HepG2 (cell line): ENCODE results near the gene SPAG9. TPM values are rescaled to one million over a fixed set of nuclear protein-coding genes. Genes with fewer than 3 reads are reported as not detected.
A peak's percentile ranks its signal among the peaks of the same experiment; 100 is the strongest.

ENCODE experiments used
- AFF4 ChIP-seq: sonication (generic); formaldehyde crosslinking; IDR thresholded peaks from 2 replicates; pipeline ENCODE4 v1.4.0; 2020; ENCODE audit warnings: missing genetic modification reagents
- AHDC1 ChIP-seq: sonication (generic); formaldehyde crosslinking; IDR thresholded peaks from 2 replicates; pipeline ENCODE4 v1.5.1; 2020; ENCODE audit warnings: mild to moderate bottlenecking, missing genetic modification reagents, borderline replicate concordance
- E2F2 ChIP-seq: sonication (generic); formaldehyde crosslinking; IDR thresholded peaks from 2 replicates; pipeline ENCODE4 v1.4.0; 2020; ENCODE audit warnings: missing genetic modification reagents, borderline replicate concordance
- ETS1 ChIP-seq: sonication (generic); formaldehyde crosslinking; IDR thresholded peaks from 2 replicates; pipeline ENCODE4 v1.4.0; 2020; ENCODE audit warnings: missing genetic modification reagents
- NFYB ChIP-seq: sonication (generic); formaldehyde crosslinking; IDR thresholded peaks from 2 replicates; pipeline ENCODE4 v1.4.0; 2020; ENCODE audit warnings: missing genetic modification reagents
- PREB ChIP-seq: sonication (generic); formaldehyde crosslinking; IDR thresholded peaks from 2 replicates; pipeline ENCODE4 v1.4.0; 2020; ENCODE audit warnings: missing genetic modification reagents
- RFXANK ChIP-seq: IDR thresholded peaks from 2 replicates; pipeline ENCODE4 v1.6.1; 2016
- ZNF281 ChIP-seq: sonication (generic); formaldehyde crosslinking; IDR thresholded peaks from 2 replicates; pipeline ENCODE4 v1.4.0; 2020; ENCODE audit warnings: missing genetic modification reagents, borderline replicate concordance
- ZNF30 ChIP-seq: sonication (generic); formaldehyde crosslinking; IDR thresholded peaks from 2 replicates; pipeline ENCODE4 v1.5.0; 2020; ENCODE audit warnings: mild to moderate bottlenecking, missing genetic modification reagents
- ZNF350 ChIP-seq: sonication (generic); formaldehyde crosslinking; IDR thresholded peaks from 2 replicates; pipeline ENCODE4 v1.4.0; 2020; ENCODE audit warnings: mild to moderate bottlenecking, low read depth, missing genetic modification reagents, borderline replicate concordance
- ZNF432 ChIP-seq: sonication (generic); formaldehyde crosslinking; IDR thresholded peaks from 2 replicates; pipeline ENCODE4 v1.5.0; 2020; ENCODE audit warnings: missing genetic modification reagents, mild to moderate bottlenecking, borderline replicate concordance
- ZNF543 ChIP-seq: sonication (generic); formaldehyde crosslinking; IDR thresholded peaks from 2 replicates; pipeline ENCODE4 v1.4.0; 2020; ENCODE audit warnings: mild to moderate bottlenecking, missing genetic modification reagents
- polyA plus RNA-seq, 8 experiments: library from polyadenylated mRNA; depleted of rRNA in 3 of 8; stranded (reverse) in 7 of 8; unstranded in 1 of 8; fragments of >200 nt; fragmentation: Illumina TruSeq in 4 of 8; extraction: Trizol in 4 of 8; gene quantifications; 2 replicates each; pipeline versions ENCODE4 v1.2.1 to v1.2.3, GENCODE V29; 2011 to 2016; ENCODE audit warnings: low read depth in 4 of 8, missing spikeins in 1 of 8, mixed read lengths in 1 of 8; ENCODE audit not compliant: insufficient read depth in 1 of 8
- total RNA-seq, 5 experiments: library from RNA; depleted of rRNA; stranded (reverse); fragments of >200 nt; fragmentation: Illumina TruSeq; extraction: Trizol; gene quantifications; 2 replicates each; pipeline ENCODE4 v1.2.3, GENCODE V29; 2016; ENCODE audit warnings: low read depth in 1 of 5

Gene SPAG9
- total and polyA plus RNA-seq, 2 of the 13 experiments (the other 11 are each of a cell fraction or from before 2014, with no cell fraction given), result 43.2 to 78.6 TPM

- TF ChIP-seq ZNF432 (CRISPR knock-in tag), result no peak
- no peak for TF ChIP-seq E2F2
- TF ChIP-seq AHDC1 (CRISPR knock-in tag), result peak; percentile 71; the same call in 1 of the 2 replicates
- TF ChIP-seq ZNF281, result no peak; the same call in 1 of the 2 replicates
- no peak for TF ChIP-seq AFF4 (CRISPR knock-in tag)
- TF ChIP-seq PREB (CRISPR knock-in tag), result no peak
- peak; percentile 36; the same call in 1 of the 2 replicates for TF ChIP-seq ZNF350 (CRISPR knock-in tag)
- no peak for TF ChIP-seq NFYB (CRISPR knock-in tag)
- no peak for TF ChIP-seq ETS1
- TF ChIP-seq ZNF543 (CRISPR knock-in tag), result peak; percentile 68; the same call in 1 of the 2 replicates
- no peak for TF ChIP-seq RFXANK (CRISPR knock-in tag)
- no peak for TF ChIP-seq ZNF30 (CRISPR knock-in tag)
Observed at GRCh38 chr17:50977487-50978159, 143.0 kb downstream of the SPAG9 start (continued).
